GM21423 (cell line): Measurements from ENCODE around the gene PXDN.
"Not testable (repeated sequence)": the region's sequence is repeated elsewhere in the genome, so short reads cannot be mapped to it uniquely, and the experiment has no call there.

Experiments used
- ATAC-seq: cut with Tn5 transposase; IDR thresholded peaks from one replicate; pipeline ENCODE4 v1.9.1; 2021; ENCODE audit warnings: mild to moderate bottlenecking, moderate library complexity; ENCODE audit not compliant: unreplicated experiment

The PXDN gene

DNA sequence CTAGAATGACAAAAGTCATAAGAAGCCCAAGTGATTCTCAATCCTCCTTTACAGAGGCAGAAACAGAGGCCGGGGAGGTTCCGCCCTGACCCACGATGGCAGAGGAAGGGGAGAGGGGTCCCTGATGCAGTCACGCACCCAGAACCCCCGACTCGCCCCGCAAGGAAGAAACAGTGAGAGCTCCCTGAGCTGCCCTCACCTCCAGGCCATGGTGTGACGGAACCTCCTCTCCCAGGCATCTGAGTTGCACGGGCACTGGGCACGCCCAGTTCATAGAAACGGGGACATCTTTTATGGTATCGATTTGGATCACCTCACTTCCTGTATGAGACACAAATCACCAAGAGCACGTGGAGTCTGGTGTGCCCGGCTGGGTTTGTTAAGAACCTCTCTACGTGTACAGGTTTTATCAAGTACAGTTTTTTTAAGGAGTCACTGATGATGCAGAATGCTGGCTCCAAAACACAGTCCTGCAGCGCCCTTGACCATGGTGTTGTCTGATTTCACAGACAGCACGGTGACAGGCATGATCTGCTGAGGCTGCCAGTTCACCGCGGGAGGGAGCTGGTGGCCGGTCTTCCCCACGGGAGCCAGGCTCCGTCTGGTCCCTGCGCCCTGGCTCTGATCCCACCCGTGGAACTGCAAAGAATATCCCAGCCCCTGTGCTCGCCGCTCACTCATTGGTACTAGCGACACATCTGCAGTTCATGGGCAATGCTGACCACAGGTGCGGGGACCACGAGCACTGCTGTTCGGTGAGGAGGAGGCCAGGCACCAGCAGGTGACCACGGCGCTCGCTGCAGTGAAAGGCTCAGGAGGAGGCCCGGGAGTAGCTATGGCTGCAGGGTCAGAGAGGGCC, 35.6 kb downstream of the PXDN start:
- ATAC-seq: no peak

- ATAC-seq: no peak
Observed at GRCh38 chr2:1707771-1708418, 36.4 kb downstream of the PXDN start.

DNA sequence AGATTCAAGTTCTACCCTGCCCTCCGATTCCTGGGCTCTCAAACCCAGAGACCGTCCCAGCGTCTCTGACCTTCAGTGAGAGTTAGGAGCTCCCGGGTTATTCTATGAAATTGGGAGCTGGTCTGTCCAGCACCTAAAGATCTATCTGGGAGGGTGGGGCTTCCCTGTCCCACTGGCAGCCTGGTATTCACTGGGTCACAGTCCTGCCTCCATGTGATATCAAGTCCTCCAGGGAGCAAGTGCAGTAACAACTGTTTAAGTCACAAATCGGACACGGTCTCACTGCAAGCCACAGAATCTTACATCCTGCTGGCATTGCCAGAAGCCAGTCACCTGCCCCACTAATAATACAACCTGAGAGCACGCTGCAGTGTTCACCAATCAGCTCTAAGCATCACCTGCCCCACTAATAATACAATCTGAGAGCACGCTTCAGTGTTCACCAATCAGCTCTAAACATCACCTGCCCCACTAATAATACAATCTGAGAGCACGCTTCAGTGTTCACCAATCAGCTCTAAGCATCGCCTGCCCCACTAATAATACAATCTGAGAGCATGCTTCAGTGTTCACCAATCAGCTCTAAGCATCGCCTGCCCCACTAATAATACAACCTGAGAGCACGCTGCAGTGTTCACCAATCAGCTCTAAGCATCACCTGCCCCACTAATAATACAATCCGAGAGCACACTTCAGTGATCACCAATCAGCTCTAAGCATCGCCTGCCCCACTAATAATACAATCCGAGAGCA, 38.0 kb downstream of the PXDN start:
- not testable (repeated sequence) for ATAC-seq

GRCh38 chr2:1705557-1706076, 38.7 kb downstream of the PXDN start:
- no peak for ATAC-seq

DNA sequence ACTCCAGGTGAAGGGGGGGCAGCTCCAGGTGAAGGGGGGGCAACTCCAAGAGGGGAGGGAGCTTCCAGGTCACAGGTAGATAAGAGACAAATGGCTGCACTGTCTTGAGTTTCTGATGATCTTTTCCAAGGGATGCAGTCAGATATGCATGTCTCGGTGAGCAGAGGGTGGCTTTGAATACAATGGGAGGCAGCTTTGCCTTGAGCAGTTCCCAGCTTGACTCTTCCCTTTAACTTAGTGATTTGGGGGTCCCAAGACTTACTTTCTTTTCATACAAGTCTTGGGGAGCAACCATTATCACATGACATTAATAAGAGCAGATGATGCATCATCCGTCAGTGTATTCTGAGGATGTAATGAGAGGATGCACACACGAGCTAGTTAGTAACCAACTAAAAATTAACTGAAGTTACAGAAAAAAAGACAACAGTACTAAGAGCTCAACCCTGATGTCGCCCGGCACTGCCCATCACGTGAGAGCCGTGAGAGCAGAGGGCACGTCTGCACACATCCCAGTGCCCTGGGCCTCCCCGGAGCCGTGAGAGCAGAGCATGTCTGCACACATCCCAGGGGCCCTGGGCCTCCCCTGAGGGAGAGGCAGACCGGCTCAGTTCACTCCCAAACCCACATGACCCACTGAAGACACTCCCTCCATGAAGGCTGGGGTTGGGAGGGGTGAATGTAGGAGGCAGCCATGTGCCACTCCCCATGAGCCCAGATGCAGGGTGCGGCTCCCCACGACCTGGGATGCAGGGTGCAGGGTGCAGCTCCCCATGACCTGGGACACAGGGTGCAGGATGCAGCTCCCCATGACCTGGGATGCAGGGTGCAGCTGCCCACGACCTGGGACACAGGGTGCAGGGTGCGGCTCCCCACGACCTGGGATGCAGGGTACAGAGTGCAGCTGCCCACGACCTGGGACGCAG, 39.4 kb downstream of the PXDN start:
- ATAC-seq: no peak

DNA sequence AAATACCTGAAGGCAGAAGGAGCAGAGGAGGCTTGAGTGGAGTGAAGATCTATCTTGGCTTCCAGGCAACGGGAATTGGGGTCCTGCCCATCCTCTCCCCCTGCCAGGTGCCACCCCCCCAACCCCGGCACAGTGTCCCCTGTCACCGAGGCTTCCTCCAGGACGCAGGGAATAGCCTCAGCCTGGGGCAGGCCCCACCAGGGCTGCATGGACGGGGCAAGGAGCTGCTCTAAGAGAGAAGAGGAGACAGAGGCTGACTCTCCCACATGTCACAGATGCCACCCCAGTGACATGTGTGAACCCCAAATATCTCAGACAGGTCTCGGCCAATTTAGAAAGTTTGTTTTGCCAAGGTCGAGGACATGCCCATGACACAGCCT, 42.1 kb downstream of the PXDN start:
- no peak for ATAC-seq

GRCh38 chr2:1701556-1702185, 42.6 kb downstream of the PXDN start:
- ATAC-seq: no peak

- ATAC-seq: no peak
Observed at GRCh38 chr2:1701020-1701419, 43.3 kb downstream of the PXDN start.

DNA sequence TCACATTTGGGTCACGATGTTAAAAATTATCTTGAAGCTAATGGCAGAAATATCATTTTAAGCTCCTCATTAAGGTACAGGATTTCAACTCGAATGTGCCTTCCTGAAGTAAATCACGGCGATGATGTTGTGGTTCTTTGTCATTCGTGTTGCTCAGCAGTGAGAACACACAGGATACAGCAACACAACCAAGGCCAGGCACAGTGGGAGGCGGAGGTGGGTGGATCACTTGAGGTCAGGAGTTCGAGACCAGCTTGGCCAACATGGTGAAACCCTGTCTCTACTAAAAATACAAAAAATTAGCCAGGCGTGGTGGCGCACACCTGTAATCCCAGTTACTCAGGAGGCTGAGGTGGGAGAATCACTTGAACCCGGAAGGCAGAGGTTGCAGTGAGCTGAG, 43.9 kb downstream of the PXDN start:
- not testable (repeated sequence) for ATAC-seq

DNA sequence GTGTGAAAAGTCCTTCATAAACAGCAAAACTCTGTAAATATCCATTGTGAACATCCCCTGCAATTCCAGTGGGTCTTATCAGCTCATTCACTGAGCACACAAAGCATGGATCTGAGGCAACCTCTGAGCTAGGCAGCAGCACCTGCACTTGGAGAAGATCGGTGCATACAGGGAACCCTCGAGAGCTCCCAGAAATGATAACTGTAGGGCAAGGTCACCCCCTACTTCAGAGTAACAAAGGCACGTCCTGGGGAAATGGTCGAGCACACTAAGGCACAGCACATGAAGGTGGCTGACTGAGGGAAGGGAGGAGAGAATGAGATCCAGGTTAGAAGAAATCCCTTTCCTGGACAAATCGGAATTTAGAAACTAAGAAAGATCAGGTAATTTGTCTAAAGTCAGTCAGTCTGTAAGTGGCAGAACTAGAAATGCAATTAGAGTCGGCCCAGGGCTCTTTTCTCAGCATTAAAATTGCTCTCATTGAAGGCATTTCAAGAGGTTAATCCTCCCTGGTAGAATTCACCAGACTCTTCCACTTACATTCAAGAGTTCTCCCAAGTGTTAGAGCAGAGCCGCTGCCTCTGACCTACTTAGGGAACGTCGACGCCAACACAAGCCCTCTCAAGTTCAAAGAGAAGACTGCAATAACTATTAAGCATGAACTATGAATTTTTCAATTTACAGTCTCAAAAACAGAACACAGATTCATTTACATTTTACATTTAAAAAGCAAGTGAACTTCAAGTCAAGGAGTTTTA, 45.9 kb downstream of the PXDN start:
- ATAC-seq: no peak

DNA sequence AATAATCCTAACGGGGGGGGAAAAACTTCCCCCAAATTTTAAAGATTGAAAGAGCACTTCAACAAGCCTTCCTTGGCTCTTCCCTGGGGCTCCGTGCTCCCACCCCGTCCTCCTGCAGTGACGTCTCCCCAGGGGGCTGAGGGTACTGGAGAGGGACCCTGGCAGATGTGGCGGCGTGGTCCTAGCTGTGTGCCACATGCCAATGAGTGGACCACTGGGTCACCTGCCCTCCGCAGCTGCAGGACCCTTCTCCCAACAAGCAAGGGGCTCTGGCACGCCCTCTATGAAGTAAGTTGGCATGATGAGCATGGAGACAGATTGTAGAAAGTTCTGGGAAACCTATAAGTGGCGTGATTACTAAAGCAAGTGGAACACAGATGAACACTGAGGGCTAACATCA, 46.7 kb downstream of the PXDN start:
- ATAC-seq: no peak

DNA sequence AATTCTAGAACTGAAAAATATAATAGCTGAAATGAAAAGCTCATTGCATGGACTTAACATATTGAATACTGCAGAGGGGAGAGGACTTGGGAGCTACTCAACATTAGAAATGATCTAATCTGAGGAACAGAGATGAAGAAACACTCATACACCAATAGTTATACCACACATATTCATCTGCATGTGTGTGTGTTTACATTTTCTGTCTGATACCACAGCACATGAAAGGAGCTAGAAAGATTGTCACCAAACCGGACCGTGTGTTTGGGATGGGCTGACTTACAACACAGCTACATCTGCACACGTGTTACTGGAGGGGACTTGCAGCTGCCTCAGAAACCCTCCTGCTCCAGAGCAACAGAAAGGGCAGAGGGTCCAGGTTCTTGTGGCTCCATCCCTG, 47.8 kb downstream of the PXDN start:
- no peak for ATAC-seq

GRCh38 chr2:1694371-1695271, 49.7 kb downstream of the PXDN start:
- no peak for ATAC-seq

DNA sequence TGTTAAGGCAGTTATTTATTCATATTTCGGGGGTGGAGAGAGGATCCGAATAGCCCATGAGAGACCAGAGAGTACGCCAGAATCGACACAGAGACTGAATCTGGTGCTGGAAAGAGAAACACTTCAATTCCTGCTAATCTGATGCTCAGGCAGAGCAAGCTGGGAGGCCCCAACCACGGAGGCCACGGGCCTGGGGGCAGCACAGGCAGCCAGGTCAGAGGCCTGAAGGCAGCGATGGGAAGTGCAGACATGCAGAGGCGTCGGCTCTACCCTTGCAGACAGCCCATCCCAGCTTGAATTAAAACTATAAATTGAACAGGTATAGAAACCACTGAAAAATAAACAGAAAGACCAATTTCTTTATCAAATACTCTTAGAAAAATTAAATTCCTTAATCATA, 50.6 kb downstream of the PXDN start:
- no peak for ATAC-seq

- no peak for ATAC-seq
Observed at GRCh38 chr2:1692342-1692741, 52.0 kb downstream of the PXDN start.

DNA sequence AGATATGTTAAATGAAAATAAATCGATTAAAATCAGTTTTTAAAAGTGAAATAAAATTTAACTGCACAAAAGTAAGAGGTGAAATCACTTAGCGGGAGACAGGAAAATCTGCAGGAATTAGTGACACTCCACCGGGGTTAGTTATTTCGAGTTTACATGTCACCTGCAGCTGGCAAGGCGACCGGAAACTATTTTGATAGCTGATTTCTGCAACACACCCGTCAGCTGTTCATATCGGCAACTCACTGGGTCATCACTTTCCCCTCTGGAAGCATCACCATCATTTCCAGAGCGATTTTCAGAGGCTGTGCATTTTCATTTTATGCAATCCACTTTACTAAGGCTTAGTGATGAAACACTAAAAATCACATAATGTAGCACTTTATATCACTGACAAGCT, 52.9 kb downstream of the PXDN start:
- no peak for ATAC-seq

DNA sequence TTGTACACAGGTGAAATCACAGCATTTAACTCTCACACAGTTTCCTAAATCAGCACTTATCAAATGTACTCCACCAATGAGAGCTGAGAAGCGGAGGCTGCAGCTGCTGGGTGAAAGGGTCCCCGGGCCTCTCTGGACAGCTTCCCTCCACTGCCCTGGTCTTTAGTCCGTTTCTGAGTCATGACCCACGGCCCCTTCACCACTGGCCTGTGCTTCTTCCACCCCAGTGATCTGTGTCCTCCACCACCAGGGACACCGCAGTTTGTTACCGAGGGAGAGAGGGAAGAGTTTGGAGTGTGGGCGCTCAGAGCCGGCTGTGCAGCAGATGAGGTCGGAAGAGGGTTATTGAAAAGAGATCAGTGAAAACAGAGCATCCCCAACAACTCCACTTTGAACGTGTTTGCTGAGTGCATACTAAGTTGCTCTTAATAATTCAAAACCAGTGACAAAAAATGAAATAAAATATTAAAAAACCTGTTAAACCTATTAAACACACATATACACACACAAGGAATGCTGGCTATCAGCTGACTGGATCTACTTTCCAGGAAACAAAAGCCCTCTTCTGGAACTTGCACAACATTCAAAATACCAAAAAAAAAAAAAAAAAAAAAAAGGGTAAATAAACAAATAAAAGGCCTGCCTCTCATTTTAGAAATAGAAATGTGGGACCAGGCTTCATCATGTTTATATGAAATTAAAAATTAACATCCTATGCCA, 54.1 kb downstream of the PXDN start:
- no peak for ATAC-seq

DNA sequence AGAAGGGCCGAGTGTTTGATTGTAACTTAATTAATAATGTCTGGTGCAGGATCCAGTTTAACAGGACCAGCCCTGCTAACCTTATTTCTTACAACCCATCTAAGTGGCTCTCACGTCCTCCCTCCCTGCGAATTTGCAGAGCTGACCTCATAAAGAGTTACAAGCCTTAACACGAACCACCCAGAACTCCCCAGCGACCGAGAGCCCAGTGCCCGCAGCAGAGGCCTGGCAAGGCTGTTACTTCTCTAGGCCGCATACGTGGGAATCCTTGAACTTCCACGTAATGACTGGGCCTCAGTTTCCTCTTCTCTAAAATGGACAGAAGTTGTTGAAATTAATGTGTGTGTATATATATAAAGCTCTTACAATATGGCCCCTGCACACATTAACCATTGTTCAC, 55.5 kb downstream of the PXDN start:
- ATAC-seq: no peak
